NCI-H2081 treated with DMSO at 0.1 percent for 48 hours (cell line): ENCODE data around the gene LAP3.

Source experiments
- DNase-seq: peaks from one replicate; lab custom pipeline; 2025; lab: John Stamatoyannopoulos, UW

LAP3 gene

DNA sequence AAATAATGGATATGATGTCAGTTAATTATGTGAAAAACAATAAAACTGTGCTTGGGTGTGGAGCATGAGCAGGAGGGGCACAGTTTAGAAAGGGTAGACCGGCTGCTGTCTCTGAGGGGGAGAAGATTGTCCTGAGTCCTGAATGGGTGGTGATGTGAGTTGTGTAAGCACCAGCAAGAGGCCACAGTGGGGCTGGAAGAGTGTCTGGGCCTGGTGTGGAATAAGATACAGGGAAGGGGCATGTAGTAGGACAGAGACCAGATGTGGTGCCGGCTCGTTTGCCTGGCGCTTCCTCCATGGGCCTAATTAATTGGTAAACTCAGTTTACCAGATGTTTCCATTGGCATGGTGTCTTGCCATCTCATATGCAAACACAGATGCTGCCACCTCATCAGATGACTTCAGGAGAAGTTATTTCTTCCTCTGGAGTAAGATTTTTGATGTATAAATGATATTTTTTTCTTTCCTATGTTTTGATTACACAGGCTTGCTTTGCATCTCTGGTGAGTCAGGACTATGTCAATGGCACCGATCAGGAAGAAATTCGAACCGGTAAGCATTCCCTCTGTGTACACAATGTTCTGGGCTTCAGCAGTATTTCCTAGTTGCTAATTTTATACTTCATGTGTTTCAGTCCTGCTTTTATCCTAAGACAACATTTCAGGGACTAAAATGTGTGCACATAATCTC, 42.6 kb downstream of the LAP3 start:
- no peak for DNase-seq

DNA sequence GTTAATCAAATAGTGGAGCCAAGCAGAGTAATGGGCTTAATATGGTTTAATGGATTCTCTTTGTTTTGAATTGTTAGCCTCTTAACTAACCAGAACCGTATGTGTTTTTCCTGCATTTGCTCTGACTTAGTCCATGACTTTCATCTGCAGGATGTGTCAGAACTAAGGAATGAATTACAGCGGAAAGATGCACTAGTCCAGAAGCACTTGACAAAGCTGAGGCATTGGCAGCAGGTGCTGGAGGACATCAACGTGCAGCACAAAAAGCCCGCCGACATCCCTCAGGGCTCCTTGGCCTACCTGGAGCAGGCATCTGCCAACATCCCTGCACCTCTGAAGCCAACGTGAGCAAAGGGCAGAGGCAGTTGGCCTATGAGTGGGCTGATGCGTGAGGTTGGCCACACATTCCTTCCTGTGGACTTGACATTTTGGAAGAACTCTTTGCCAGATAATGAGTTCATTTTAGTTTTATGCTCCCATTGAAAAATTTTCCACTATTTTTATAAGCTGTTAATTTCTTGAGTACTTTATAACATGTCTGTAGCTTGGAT, 46.5 kb downstream of the LAP3 start:
- DNase-seq = no peak

DNA sequence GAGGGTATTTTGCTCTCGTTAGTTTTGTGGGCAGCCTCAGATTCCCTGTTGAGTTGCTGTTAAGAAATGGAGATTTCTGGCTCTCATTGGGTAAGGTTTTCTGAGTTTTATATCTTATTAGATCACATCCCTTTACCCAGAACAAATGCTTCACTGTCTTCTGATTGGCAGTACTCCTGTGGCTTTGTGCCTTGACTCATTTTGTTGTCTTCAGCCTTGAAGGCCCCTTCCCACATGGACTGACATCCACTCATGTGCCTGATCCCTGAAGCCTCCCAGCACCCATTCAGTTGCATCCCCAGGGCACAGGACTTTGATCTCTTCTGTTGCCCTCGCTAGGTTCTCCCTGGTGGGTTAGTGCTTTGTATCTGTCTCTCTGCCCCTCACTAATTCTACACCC, 47.8 kb downstream of the LAP3 start:
- no peak for DNase-seq

DNA sequence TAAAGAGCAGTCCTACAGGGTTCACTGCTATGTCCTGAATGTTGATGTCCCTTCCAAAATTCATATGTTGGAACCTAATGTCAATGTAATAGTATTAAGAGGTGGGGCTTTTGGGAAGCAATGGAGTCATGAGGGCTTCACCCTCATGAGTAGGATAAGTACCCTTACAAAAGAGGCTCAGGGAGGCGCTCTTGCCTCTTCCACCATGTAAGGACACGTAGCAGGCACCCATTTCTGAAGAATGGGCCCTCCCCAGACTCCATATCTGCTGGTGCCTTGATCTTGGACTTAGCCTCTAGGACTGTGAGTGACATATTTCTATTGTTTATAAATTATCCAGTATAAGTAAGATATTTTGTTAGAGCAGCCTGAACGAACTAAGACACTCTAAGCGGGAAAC, 53.2 kb downstream of the LAP3 start:
- DNase-seq = no peak

DNA sequence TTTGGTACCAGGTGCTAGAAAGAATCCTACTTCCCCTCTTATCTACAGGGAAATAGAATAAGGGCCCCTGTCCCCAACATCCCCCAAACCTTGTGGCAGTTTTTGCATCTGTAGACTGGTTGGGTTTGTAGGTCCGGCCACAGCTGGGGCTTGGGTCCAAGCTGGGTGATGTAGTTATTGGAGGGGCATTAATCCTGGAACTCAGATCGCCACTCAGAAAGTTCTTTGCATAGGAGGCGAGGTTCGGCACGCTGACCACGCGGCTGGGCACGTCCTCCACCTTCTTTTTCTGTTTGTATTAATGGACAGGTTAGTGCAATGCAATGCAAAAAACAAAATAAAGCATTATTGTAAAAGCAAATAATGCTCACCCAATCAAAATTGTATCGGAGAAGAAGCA, 56.6 kb downstream of the LAP3 start:
- DNase-seq = no peak

DNA sequence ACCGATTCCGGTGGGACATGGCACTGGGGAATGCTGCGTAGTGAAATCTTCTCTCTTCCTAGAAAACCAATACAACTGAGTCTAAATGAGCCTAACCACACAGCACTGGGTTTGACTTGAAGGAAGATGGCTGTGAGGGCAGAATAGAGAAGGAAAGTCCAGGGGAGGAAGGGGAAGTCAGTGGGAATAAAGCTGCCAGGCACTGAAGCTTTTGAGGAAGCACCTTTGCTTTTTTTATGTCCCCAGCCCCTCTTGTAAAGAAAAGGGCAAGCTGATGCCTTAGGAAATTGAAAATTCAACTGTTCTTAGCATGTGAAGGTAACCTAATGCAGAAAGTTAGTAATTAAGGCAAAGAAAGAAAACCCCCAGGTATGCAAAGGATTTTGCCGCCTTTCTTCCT, 58.1 kb downstream of the LAP3 start:
- no peak for DNase-seq

DNA sequence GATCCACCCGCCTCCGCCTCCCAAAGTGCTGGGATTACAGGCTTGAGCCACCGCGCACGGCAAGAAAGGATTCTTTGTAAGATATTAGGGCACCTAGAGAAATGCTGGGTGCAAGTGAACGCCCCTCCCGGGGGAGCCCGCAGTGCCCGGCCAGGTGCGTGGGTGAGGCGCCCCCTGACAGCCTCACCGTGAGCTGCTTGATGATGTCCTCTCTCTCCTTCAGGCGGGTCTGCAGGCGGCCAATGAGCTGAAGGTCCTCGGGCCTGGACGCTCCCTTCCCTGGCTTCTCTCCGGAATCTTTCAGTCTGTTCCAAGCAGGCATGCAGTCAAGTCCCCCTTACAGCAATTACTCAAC, 59.3 kb downstream of the LAP3 start:
- no peak for DNase-seq

DNA sequence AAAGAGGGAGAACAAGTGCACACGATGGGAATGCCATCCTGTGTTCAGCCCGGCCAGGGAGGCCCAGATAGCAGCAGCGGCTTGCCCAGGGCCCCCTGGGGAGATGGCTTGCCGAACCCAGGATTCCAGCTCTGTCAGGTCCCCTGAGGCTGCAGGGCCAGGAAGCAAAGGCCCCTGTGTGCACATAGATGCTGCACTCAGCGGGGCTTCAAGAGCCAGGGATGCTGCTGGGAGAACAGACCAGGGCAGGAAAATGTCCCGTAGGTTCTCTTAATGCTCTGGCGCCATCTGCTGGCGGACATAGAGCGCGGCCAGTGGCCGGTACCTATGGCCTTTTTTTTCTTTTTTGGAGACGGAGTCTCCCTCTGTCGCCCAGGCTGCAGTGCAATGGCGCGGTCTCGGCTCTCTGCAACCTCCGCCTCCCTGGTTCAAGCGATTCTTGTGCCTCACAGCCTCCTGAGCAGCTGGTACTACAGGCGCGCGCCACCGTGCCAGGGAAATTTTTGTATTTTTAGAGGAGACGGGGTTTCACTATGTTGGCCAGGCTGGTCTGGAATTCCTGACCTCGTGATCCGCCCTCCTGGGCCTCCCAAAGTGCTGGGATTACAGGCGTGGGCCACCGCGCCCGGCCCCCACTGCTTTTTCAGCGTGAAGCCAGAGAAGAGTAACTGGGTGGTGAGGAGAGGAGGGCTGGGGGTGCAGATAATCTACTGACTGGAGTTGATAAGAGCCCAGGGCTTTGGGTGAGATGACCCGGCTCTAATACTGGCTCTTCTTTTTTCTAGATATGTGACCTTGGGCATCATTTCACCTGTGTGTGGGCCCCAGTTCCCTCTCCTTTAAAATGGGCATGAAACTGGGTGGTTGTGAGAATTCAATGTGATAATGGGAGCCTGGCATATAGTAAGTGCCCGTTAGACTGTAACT, 60.0 kb downstream of the LAP3 start:
- no peak for DNase-seq

DNA sequence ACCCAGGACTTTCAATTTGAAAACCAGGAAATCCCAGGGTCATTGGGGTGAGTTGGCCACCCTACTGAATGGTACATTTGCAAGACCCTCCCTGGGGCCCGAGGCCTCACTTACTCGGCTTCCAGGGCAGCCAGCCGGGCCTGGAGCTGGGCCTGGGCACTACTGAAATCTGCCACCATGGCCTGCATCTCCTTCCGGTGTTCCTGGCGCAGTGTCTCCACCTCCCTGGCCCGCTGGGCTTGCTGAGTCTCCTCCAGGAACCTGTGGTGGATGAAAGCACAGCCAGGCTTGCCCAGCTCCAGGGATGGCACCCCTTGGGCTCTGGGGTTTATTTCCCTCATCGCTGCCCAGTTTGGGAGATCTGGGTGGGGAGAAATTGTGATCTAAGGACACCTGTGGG, 62.1 kb downstream of the LAP3 start:
- DNase-seq = no peak

DNA sequence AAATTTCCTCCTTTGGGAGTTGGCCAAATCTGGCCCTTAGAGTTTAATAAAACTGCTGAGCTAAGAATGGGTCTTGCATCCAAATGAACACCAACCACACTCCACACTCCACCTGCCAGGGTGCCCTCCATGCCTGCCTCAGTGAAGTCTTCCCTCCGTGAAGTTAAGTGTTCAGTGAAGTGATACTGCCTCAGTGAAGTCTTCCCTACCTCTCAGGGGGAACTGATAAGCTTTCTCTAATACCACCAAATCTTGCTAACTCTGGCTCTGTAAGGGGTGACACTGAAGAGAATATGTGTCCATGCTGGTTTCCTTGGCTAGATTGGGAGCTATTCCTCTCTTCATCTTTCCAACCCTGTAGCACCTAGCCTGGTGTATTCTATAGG, 65.4 kb downstream of the LAP3 start:
- DNase-seq = no peak

DNA sequence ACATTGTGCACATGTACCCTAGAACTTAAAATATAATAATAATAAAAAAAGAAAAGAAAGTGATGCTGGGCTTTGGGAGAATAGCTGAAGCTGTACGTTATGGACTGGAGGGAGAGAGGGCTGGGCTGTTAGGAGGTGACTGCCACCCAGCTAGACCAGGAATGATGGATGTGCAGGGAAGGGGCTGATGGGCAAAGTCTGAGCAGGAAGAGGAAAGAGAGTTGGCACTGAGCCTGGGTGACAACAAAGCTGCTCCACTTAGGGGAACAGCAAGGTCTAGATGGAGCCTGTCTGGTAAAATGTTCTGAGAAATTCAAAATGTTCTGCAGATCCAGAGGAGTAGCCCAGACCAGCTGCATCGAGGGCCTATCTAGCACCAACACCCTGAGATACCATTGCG, 69.7 kb downstream of the LAP3 start:
- no peak for DNase-seq

DNA sequence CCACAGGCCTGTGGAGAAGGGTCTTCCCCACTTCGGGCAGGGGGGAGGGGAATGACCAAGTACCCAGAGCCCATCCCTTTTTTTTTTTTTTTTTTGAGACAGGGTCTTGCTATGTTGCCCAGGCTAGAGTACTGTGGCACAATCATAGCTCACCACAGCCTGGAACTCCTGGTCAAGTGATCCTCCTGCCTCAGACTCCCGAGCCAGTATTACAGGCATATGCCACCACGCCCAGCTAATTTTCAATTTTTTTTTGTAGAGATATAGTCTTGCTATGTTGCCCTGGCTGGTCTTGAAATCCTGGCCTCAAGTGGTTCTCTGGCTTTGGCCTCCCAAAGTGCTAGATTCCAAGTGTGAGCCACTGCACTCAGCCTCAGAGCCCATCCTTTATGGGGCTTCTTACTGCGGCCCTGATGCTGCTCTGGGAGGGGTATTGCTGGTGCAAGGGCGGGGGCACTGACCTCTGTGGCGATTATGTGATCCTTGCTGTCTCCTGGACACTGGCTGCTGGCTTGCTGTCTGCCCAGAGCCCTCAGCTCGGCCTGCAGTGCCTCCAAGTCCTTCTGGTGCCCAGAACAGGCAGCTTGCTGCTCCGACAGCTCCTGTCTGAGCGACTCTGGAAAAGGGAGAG, 70.3 kb downstream of the LAP3 start:
- DNase-seq = no peak

DNA sequence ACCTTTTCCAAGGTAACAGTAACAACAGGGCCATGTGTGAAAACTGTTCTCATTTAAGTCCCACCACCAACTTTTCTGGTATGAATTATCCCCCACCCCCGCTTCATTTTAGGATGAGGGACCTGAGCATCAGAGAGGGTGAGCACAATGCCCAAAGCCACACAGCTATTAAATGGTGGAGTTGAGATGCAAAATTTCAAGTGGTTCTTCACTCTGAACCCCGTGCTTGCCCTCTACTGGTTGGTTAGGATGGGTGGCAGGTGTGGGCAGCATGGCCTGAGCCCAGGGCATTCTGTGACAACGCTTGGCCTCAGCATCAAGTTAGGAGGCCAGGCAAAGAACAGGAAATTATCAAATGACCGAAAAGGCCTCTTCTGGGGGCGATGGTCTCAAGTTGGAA, 70.9 kb downstream of the LAP3 start:
- DNase-seq = no peak

DNA sequence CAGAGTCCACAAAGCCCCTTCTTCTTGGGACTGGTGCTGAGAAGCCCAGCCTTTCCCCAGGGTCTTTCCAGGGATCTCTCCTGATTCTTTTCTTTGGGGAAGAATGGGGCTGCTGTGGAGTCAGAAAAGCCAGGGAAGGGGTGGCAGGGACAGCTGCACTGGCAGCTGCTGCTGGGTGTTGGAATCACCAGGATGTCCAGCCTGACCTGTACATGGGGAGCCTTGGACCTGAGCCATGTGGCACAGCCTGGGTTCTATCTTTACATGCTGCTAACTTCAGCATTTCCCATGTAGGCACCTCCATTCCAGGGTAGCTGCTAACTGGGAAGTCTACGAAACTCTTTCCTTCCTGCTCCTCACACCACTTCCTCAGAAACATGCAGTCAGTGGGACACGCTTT, 73.4 kb downstream of the LAP3 start:
- DNase-seq = no peak

DNA sequence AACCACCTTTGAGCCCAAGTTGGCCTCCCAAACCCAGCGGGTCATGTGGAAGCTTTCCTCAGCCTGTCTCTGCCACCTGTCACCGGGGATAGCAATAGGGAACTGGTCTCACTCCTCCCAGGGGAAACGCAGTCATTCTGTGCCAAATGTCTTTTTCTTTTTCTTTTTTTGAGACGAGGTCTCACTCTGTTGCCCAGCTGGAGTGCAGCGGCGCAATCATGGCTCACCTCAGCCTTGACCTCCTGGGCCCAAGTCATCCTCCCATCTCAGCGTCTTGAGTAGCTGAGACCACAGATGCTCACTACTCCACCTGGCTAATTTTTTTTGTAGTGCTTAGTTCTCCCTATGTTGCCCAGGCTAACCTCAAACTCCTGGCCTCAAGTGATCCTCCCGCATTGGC, 77.7 kb downstream of the LAP3 start:
- DNase-seq = no peak

DNA sequence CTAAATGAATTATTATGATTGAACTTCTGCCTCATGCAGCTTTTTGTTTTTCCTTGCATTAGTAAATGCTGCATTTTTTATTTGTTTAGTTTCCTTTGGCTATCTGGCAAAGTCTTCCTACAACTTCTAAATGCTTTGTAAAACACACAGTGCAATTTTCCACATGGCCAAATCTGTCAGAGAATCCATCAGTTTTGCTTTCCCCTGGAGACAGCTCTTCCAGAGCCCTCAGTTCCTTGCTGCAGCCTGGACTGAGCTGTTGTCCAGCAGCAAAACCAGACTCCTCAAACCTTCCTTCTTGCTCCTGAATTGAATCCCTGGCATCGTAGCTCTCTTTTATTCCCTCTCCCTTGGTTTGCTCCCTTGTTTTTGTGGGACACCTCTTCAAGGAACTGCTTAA, 80.1 kb downstream of the LAP3 start:
- DNase-seq = no peak
